Liver (tissue), 9 donors: Measurements from ENCODE around the gene IGDCC3. TPM values are rescaled to one million over a fixed set of nuclear protein-coding genes. Genes with fewer than 3 reads are reported as not detected.

Source experiments
- DNase-seq: peaks from one replicate; pipeline ENCODE4 v3.0.0-alpha.2; 2017; ENCODE audit warnings: low spot score
- H3K27ac ChIP-seq, 2 donors: one replicate each; pipeline ENCODE4 v1.7.0; 2013; ENCODE audit warnings: inconsistent platforms in 2 of 2, low read length in 2 of 2, control low read depth in 1 of 2, low read depth in 1 of 2, mild to moderate bottlenecking in 1 of 2
- H3K27me3 ChIP-seq, 4 donors: one replicate each; pipeline versions ENCODE4 v1.6.1 to v1.7.0; 2013; ENCODE audit warnings: low read length in 3 of 4, inconsistent platforms in 1 of 4, mild to moderate bottlenecking in 1 of 4, moderate library complexity in 1 of 4; ENCODE audit not compliant: control insufficient read depth in 4 of 4, insufficient read depth in 4 of 4
- H3K36me3 ChIP-seq, 4 donors: one replicate each; pipeline versions ENCODE4 v1.6.1 to v1.7.0; 2013; ENCODE audit warnings: low read length in 3 of 4, mild to moderate bottlenecking in 3 of 4, low read depth in 1 of 4, moderate library complexity in 1 of 4; ENCODE audit not compliant: control insufficient read depth in 4 of 4, insufficient read depth in 3 of 4
- H3K4me1 ChIP-seq, 4 donors: one replicate each; pipeline versions ENCODE4 v1.6.1 to v1.7.0; 2013; ENCODE audit warnings: low read length in 3 of 4, mild to moderate bottlenecking in 3 of 4, moderate library complexity in 1 of 4; ENCODE audit not compliant: control insufficient read depth in 4 of 4, insufficient read depth in 4 of 4
- H3K4me3 ChIP-seq, 3 donors: one replicate each; pipeline versions ENCODE4 v1.6.1 to v1.7.0; 2013; ENCODE audit warnings: low read length in 3 of 3, control low read depth in 1 of 3, low read depth in 1 of 3, mild to moderate bottlenecking in 1 of 3
- H3K9ac ChIP-seq, 2 donors: one replicate each; pipeline ENCODE4 v1.7.0; 2013; ENCODE audit warnings: low read length in 2 of 2, mild to moderate bottlenecking in 2 of 2, moderate library complexity in 2 of 2, control low read depth in 1 of 2, low read depth in 1 of 2
- H3K9me3 ChIP-seq, 4 donors: one replicate each; pipeline versions ENCODE4 v1.6.1 to v1.7.0; 2013; ENCODE audit warnings: low read length in 3 of 4; ENCODE audit not compliant: control insufficient read depth in 4 of 4
- HNF4G ChIP-seq: IDR thresholded peaks from 2 replicates; pipeline ENCODE4 v1.6.1; 2016; ENCODE audit warnings: antibody characterized with exemption
- RAD21 ChIP-seq, 2 donors: IDR thresholded peaks; 2 replicates each; pipeline ENCODE4 v1.6.1; 2016; ENCODE audit warnings: antibody characterized with exemption in 2 of 2, mild to moderate bottlenecking in 2 of 2
- REST ChIP-seq: IDR thresholded peaks from 2 replicates; pipeline ENCODE4 v1.6.1; 2016; ENCODE audit warnings: antibody characterized with exemption, mild to moderate bottlenecking
- SP1 ChIP-seq: IDR thresholded peaks from 2 replicates; pipeline ENCODE4 v1.6.1; 2018; ENCODE audit warnings: antibody characterized with exemption, mild to moderate bottlenecking
- TAF1 ChIP-seq: conservative IDR thresholded peaks from 2 replicates; pipeline ENCODE4 v1.6.1; 2016; ENCODE audit warnings: antibody characterized with exemption, mild to moderate bottlenecking
- WGBS: extraction: QIAGEN DNeasy Blood & Tissue Kit; methylation state at CpG from one replicate; pipeline ENCODE4 v1.1.7; 2013; 5-methylcytosine and 5-hydroxymethylcytosine counted together
- polyA plus RNA-seq, 2 donors: library from polyadenylated mRNA; stranded (reverse) in 1 of 2; unstranded in 1 of 2; fragments of 200-250 nt in 1 of 2; fragments of >200 nt in 1 of 2; fragmentation: Nextera tagmentation in 1 of 2; extraction: Ambion mirVana in 1 of 2; gene quantifications; one replicate each; pipeline versions ENCODE4 v1.2.1 to v1.2.3, GENCODE V29; 2013 to 2015
- total RNA-seq, 2 donors: library from RNA; depleted of rRNA; stranded (reverse); fragments of >200 nt; gene quantifications; one replicate each; pipeline ENCODE4 v1.2.3, GENCODE V29; 2014
- TF ChIP-seq, protein P1 (sequence below): fragments of 150-350 bp; IDR thresholded peaks from 2 replicates; pipeline ENCODE4 v1.5.1; 2017; ENCODE audit warnings: improper control_type of control experiment, low read depth, low read length; ENCODE audit not compliant: missing input control
- TF ChIP-seq, protein P2 (sequence below): IDR thresholded peaks from 2 replicates; pipeline ENCODE4 v1.6.1; 2016; ENCODE audit warnings: antibody characterized with exemption
- donor health status: healthy.
- donor health status: healthy.
- donor health status: healthy.
- donor health status: healthy.
- donor health status: healthy.

IGDCC3 gene
- total and polyA plus RNA-seq, 4 donors, result 1.5 TPM; not detected in 3

- no peak for TF ChIP-seq REST
- DNase-seq, result no peak
- Histone ChIP-seq H3K4me3 (no peak overlapping the region), H3K4me1 (no peaks in the 10 kb centered on the region), H3K9ac (no peak overlapping the region), H3K27ac (no peak overlapping the region), H3K36me3 (no peaks in the 10 kb centered on the region), H3K27me3 (no peaks in the 10 kb centered on the region), H3K9me3 (no peaks in the 10 kb centered on the region)
- 93% methylated on average over 18 of the region's 18 CpGs for WGBS
Measured at GRCh38 chr15:65329984-65330735, 47.6 kb downstream of the IGDCC3 start.

- WGBS, result 95% methylated on average over 21 of the region's 21 CpGs
- H3K27me3 ChIP-seq, result no peaks in the 10 kb centered on the region
- no peaks in the 10 kb centered on the region for H3K4me1 ChIP-seq
- no peaks in the 10 kb centered on the region for H3K9me3 ChIP-seq
- H3K9ac ChIP-seq, result no peak overlapping the region
- no peak for DNase-seq
- TF ChIP-seq TAF1 (no peak), RAD21 (IDR thresholded peaks at IDR 0.05) (no peak)
- TF ChIP-seq, protein P1, sequence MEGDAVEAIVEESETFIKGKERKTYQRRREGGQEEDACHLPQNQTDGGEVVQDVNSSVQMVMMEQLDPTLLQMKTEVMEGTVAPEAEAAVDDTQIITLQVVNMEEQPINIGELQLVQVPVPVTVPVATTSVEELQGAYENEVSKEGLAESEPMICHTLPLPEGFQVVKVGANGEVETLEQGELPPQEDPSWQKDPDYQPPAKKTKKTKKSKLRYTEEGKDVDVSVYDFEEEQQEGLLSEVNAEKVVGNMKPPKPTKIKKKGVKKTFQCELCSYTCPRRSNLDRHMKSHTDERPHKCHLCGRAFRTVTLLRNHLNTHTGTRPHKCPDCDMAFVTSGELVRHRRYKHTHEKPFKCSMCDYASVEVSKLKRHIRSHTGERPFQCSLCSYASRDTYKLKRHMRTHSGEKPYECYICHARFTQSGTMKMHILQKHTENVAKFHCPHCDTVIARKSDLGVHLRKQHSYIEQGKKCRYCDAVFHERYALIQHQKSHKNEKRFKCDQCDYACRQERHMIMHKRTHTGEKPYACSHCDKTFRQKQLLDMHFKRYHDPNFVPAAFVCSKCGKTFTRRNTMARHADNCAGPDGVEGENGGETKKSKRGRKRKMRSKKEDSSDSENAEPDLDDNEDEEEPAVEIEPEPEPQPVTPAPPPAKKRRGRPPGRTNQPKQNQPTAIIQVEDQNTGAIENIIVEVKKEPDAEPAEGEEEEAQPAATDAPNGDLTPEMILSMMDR, result no peak
- H3K36me3 ChIP-seq, result no peaks in the 10 kb centered on the region
- no peak overlapping the region for H3K4me3 ChIP-seq
- no peak overlapping the region for H3K27ac ChIP-seq
Measured at GRCh38 chr15:65329288-65329983, 48.4 kb downstream of the IGDCC3 start.

- H3K9ac ChIP-seq, result no peak overlapping the region
- no peak overlapping the region for H3K27ac ChIP-seq
- H3K36me3 ChIP-seq, result no peaks in the 10 kb centered on the region
- 94% methylated on average over 21 of the region's 21 CpGs for WGBS
- DNase-seq, result no peak
- H3K4me3 ChIP-seq, result no peak overlapping the region
- TF ChIP-seq SP1 (no peak), HNF4G (no peak)
- TF ChIP-seq, protein P2, sequence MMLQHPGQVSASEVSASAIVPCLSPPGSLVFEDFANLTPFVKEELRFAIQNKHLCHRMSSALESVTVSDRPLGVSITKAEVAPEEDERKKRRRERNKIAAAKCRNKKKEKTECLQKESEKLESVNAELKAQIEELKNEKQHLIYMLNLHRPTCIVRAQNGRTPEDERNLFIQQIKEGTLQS, result no peak
- H3K9me3 ChIP-seq, result no peaks in the 10 kb centered on the region
- no peaks in the 10 kb centered on the region for H3K27me3 ChIP-seq
- no peaks in the 10 kb centered on the region for H3K4me1 ChIP-seq
Measured at GRCh38 chr15:65328506-65329287, 49.1 kb downstream of the IGDCC3 start.
